ENCODE measurements around the gene ARHGEF5.
"Not testable (repeated sequence)": the region's sequence is repeated elsewhere in the genome, so short reads cannot be mapped to it uniquely, and the experiment has no call there.

ARHGEF5 gene

DNA sequence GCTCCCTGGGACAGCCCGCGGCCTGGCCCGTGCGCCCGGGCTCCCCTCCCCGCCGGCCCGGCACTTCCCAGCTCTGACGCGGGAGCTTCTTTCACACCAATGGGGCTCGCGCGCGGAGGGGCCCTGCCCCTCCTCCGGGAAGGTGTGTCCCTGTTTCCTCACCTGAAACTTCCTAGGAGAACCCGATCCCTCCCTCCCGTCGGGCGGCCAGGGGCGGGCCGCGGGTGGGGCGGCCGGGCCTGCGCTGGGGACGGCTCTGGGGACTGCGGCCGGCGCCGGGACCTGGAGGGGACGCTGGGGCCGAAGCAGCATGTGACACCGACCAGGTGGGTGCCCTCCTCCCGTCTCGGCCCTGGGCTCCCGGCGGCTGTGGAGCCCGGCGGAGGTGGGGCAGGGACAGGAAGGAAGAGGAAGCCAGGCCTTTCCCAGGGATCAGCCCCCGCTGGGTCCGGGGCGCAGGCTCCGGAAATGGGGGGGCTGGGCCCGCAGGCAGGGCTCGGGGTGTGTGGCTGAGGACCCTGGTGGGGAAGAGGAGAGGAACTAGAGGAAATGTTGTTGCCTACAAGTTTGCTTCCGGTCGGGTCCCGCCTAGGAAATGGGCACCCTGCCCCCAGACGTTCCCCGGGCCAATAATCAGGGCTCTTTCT lies at the start of gene ARHGEF5:
Gene ARHGEF5, plus strand, starts transcription at position 227 of the 647 bp plus-strand sequence. CDS start 7,268 bp downstream, outside the sequence.
- peak; percentile 20 for ATAC-seq

DNA sequence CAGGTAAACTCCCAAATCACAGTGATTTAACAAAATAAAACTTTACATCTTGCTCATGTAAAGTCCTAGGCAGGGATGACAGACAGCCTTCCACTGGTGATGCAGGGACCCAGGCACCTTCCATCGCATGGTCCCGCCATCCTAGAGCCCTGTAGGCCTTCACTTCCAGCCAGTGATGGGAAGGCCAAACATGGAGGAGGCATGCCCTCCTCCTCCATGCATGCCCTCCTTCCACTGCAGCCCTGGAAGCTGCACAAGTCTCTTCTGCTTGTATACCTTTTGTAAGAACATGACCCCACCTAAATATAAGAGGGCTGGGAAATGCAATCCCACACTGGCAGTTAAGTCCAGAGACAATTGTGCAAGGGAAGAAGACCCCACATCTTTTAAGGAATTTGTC lies 45.5 kb upstream of the ARHGEF5 start:
- ATAC-seq, result not testable (repeated sequence)

DNA sequence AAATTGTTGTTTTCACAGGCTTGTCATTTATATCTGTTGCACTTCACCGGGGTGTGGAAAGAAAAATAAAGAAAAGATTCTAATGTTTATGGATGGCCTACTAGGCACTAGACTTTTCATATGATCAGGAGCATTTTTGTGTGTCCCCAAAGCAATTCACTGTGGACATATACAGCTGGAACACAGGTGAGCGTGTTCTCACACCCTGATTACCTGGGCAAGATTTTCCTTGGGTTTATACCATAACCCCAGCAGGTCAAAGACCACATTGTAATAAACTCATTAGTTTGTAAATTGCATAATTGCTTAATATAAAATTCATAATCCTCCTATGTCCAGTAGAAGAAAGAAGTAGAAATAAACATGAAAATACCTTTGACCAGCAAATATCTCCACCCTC lies 44.0 kb upstream of the ARHGEF5 start:
- not testable (repeated sequence) for ATAC-seq

DNA sequence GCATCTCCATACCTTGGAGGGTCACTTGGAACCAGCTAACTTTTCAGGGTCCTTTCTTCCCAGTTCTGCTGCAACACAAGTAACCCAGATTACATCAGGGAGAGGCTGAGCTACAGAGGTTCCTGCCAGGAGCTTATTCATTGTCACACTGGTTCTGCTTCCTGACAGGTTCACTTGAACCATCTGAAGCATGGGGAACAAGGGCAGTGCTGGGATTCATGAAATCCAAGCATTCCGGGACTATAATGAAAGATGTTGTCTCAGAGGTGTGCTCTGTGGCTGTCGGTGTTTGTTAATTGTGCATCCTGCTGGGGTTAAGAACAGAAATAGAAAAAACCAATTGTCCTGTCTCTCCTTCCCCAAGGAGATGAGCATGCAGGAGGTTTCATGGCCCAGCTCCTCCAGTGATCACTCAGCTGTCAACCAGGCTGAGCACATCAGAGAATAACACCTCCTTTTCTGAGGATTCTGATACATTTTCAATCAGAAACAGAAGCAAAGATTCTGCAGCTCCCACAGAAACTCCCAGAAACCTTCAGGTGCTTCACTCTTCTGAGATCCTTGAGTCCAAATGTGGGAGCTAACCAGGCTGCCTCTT lies 43.2 kb upstream of the ARHGEF5 start, which contains the start of gene OR2A1:
Gene OR2A1, plus strand, starts transcription at position 548 of the 598 bp plus-strand sequence. CDS start 5,706 bp downstream, outside the sequence.
- ATAC-seq, result not testable (repeated sequence)

DNA sequence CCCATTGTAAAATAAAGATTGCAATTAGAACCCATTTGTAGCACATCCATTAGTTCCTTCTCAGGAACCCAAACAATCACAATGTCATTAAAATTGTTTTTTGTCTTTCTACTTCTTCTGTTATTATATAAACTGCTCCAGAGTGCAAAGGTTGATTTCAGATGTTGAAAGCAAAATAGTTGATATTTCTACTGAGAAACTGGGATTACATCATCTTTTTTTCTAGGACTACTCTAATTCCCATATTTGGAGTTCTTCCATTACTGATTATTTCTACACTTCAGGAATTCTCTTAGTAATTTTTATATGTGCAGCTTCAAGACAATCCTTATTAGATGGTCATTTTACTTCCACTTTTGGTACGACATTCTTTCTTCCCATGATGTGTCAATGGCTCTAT lies 37.7 kb upstream of the ARHGEF5 start:
- not testable (repeated sequence) for ATAC-seq

DNA sequence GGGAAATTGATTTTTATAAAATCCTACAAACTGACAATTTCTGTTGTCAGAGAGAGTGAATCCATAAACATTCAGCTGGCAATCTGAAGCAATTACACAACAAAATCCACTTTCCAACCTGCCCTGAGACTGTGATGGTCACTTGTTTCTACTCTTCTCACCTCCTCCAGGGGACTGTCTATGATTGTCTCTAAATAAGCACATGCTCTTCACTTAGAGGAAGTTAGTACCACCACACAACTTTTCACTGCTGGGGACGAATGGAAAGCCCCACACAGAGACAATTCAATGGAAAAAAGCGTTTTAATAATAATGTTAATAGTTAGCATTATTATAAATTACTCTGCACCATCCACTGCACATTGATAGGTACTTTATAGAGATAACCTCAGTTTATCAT lies 35.7 kb upstream of the ARHGEF5 start:
- not testable (repeated sequence) for ATAC-seq

DNA sequence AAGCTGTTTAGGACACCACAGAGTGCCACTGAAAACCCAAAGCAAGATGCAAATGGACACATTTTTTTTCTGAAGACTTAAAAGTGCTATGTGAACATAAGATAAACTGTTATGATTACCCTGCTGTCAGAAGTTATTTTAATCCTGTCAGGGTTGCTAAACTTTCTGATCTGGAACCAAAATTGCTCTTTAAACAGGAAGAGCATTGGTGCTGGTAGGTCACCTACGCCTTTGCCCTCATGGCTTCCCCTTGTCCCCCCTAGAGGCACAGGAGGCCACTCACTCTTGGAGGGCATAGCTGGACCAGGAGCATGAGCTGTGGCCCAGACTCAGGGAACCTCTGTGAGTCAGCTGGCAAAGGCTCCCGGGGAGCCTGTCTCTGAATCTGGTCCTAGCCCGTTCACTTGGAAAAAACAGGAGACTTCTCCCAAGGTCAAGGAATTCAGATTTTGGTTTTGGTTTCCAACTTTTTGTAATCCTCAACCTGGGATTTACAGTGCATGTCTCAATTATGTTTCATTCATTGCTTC lies 33.5 kb upstream of the ARHGEF5 start:
- not testable (repeated sequence) for ATAC-seq

DNA sequence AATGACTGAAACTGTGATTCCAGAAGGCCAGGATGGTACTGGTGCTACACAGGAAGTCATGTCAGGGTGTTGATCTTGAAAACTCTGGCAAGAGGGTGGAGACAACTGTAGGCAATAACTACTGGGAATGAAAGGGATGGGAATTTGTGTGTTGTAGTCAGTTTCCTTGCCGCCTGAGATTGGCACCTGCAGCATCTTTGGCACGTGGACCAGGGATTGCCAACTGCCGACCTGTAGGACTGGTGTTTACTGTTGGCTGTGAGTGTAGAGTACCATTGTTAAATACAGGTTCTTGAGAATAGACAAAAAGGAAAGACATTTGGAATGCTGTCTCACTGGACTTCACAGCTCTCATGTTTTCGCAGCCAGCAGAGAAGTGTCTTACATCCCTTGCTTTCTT lies 31.8 kb upstream of the ARHGEF5 start:
- ATAC-seq, result not testable (repeated sequence)

DNA sequence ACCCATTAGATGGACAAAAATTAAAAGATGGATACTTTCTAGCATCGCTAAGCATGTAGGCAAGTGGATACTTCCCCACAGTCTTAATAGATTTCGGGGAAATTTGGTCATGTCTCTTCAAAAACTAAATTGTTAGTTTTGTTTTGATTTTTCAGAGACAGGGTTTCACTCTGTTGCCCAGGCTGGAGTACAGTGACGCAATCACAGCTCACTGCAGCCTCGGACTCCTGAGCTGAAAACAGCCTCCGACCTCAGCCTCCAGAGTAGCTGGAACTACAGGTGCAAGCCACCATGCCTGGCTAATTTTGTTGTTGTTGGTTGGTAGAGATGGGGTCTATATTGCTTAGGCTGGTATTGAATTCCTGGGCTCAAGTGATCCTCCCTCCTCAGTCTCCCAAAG lies 29.3 kb upstream of the ARHGEF5 start:
- not testable (repeated sequence) for ATAC-seq

DNA sequence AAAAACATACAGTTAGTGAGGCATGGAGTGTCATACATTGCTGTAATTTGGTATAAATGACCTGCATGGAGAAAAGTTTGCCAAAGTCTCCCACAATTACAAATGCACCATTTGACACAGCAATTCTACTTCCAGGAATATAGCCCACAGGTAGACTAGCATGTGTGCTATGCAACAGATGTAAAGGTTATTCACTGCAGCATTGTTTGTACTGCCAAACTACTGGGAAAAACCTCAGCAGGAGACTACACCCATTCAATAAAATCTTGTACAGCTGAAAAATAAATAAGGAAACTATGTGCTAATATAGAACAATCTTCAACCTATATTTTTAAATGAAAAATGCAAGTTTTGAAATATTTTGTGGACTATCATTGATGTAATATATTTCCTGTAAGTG lies 25.2 kb upstream of the ARHGEF5 start:
- ATAC-seq, result not testable (repeated sequence)

DNA sequence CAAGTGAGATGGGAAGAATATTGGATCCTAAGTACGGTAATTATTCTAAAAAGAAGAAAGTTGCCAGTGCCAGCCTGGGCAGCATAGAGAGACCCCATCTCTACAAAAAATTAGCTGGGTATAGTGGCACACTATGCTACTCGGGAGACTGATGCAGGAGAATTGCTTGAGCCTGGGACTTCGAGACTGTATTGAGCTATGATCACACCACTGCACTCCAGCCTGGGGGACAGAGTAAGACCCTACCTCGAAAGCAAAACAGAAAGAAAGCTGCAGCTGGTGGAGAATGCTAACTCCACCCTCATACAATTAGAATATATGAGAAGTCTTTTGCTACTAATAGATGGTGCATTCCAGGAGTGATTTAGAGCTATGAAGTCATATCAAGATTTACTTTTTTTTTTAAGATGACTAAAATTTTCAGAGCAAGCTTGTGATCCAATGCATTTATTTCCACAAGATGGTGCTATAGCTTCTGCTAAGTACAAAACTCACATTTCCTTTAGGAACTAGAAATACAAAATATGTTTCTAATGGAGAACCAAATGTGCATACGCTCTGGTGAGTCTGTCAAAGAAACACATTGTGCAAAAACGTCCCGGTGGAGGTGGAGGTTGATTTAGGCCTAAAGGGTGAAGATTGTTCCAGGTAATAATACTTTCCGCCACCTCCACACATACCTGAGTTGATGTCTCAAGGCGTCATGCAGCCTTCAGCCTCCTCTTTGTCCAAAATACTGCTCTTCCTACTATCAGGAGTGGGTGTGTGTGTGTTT lies 23.8 kb upstream of the ARHGEF5 start:
- peak; percentile 89 for ATAC-seq

DNA sequence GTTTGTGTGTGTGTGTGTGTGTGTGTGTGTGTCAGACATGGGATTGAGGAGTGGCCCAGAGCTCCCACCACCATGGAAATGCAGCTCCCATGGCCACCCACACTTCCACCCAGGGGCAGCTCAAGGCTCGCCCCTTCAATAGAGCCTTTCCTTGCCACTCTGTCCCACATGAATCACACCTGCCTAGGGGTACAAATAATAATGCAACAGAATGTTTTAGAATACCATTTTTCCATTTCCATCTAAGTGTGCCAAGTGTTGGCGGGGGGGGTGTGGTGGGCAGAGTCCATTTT lies 23.3 kb upstream of the ARHGEF5 start:
- ATAC-seq, result peak; percentile 26; the same call in 2 of the 3 replicates

DNA sequence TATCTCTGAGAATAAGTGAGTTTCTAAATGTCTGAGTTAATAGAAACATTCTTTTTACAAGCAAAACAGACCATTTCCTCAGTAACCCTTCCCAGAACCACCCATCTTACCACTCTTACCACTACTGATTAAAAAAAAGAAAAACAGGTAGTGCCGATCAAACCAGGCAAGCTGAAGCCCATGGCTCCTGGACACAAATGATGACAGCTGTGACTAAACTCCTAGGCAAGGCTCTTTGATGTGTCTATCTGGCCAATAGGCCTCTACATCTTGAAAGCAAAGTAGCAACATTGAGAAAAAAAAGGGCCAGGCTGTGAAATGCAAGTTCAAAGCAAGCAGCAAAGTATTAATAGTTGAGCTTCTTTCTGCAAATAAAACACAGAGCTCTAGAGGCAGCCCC lies 6.6 kb upstream of the ARHGEF5 start:
- not testable (repeated sequence) for ATAC-seq

DNA sequence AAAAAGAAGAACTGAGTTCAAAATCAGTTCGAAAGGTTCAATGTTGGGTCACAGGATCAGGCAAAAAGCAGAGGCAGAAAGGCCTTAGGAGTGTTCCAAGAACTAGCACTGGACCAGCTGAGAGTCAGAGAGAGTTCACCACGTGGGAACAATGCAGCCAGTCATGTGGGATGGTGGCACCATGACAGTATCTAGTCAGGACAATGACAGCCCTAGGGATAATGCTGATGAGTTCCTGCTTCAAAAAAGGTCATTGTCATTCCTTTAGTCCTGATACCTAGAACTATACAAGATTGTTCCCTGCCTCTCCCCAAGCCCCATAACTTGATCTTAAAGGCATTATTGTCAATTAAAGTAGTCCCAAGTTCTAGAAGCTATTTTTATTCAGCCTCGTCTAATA lies 3.5 kb upstream of the ARHGEF5 start:
- ATAC-seq, result not testable (repeated sequence)

DNA sequence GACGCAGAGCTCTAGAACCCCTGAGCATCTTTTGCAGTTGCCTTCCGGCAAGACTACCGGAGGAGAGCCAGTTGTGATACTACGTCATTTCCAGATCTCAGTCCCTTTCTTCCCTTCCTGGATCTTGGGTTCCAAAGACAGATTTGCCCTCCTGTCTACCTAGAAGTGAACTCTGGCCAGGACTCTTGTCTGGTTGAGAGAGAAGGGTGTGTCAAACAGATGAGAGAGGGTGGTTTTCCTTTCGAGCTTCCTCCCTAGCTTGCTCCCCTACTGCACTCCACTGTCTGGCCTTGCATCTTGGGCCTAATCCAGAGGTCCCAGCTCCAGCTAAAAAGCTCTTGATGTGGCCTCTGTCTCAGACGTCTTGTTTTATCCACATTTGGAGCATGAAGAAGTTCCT lies 983 bp downstream of the ARHGEF5 start:
- not testable (repeated sequence) for ATAC-seq

DNA sequence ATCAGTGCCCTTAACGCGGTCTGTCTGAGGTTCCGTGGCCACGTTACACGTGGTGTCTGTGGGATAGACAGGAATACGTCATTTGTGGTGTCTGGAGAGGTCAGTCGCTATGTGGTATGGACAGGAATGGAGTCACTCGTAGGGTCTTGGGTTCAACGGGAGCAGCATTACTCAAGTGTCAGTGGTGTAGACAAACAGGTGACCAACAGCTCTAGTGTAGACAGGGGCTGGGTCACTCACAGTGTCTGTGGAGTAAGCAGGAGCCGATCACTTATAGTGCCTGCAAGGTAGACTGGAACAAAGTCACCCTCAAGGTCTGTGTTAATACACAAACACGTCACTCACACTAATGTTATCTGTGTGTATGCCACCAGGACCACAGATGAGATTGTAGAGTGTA lies 1.7 kb downstream of the ARHGEF5 start:
- ATAC-seq, result not testable (repeated sequence)

DNA sequence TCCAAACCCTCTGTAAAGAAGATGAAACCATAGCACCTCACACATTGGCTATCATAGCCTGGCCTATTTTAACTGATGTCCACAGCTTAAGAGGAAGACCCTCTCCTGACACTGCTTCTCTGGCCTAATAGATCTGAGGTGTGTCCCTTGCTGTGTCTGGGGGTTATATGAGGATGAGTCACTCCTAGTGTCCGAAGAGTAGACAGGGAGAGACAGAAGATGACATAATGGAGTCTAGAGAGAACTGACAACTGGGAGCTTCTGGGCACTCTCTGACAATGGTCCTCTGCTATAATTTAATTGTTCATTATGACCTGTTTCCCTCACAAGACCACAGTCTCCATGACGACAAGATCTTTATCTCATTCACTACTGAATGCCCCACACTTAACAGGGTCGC lies 6.9 kb downstream of the ARHGEF5 start:
- not testable (repeated sequence) for ATAC-seq

DNA sequence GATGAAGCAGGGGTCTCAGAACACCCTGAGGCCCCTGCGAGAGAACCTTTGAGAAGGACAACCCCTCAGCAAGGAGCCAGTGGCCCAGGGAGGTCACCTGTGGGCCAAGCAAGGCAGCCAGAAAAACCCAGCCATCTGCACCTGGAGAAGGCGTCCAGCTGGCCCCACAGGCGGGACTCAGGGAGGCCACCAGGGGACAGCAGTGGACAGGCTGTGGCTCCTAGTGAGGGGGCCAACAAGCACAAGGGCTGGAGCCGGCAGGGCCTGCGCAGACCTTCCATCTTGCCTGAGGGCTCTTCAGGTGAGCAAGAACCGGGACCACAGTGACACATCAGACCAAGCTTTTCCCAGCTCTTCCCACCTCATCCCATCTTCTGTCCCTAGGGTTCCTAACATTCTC lies 10.3 kb downstream of the ARHGEF5 start:
- peak; percentile 31; the same call in 2 of the 3 replicates for ATAC-seq

DNA sequence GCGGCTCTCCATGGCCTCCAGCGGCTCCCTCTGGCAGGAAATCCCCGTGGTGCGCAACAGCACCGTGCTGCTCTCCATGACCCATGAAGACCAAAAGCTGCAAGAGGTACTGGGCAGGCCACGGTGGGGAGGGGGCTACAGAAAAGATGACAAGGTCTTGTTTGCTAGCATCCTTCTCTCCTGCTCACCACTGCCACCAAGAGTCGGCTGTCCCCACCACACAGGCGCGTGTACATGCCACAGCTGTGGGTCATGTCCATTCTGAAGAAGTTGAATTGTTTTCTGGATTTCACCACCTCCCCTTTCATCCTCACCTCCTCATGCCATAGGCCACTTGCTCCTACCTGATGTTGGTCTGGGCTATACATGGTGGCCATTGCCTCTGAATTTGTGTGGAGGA lies 12.0 kb downstream of the ARHGEF5 start:
- not testable (repeated sequence) for ATAC-seq

DNA sequence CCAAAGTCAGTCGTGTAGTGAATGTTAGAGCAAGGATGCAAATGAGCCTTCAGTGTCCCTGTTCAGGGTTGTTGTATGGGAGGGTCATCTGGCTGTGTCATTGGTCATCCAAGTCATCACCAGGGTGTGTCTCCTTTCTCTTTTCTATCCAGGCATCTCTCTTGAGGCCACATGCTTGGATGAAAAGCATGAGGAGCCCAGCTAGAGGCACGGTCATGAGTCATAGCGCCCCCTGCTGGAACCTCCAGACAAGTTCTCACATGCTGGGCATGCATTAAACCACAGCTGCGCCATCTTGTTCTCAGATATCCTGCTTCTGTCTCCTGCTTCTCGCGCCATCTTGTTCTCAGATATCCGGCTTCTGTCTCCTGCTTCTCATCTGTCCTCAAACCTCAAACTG lies 14.0 kb downstream of the ARHGEF5 start:
- not testable (repeated sequence) for ATAC-seq

Data from SK-N-SH treated with all-trans-retinoic acid at 6 μM for 48 hours (cell line).